H9 (cell line): ENCODE results near the gene DUSP2. TPM values are rescaled to one million over a fixed set of nuclear protein-coding genes. Genes with fewer than 3 reads are reported as not detected.

Experiments
- DNase-seq: peaks from one replicate; pipeline ENCODE4 v3.0.0-alpha.2; 2017
- H2AFZ ChIP-seq: one replicate; pipeline ENCODE4 v1.6.1; 2013; ENCODE audit warnings: mild to moderate bottlenecking, low read length, control low read depth, moderate library complexity
- H2AK5ac ChIP-seq: 2 replicates; pipeline ENCODE4 v1.6.1; 2013; ENCODE audit warnings: low read length, control low read depth, mixed read lengths; ENCODE audit not compliant: insufficient read length
- H2BK120ac ChIP-seq: one replicate; pipeline ENCODE4 v1.6.1; 2013; ENCODE audit warnings: low read depth, mild to moderate bottlenecking, low read length, control low read depth, inconsistent platforms; ENCODE audit not compliant: poor library complexity, severe bottlenecking
- H2BK12ac ChIP-seq: 2 replicates; pipeline ENCODE4 v1.6.1; 2013; ENCODE audit warnings: low read length, control low read depth, mixed read lengths, low read depth; ENCODE audit not compliant: insufficient read length
- H2BK15ac ChIP-seq: 2 replicates; pipeline ENCODE4 v1.6.1; 2013; ENCODE audit warnings: low read depth, low read length, control low read depth
- H2BK20ac ChIP-seq: one replicate; pipeline ENCODE4 v1.6.1; 2013; ENCODE audit warnings: low read depth, mild to moderate bottlenecking, low read length, control low read depth, inconsistent platforms; ENCODE audit not compliant: poor library complexity, severe bottlenecking
- H2BK5ac ChIP-seq: 2 replicates; pipeline ENCODE4 v1.6.1; 2013; ENCODE audit warnings: low read length, control low read depth, mixed read lengths; ENCODE audit not compliant: insufficient read length
- H3K14ac ChIP-seq: 2 replicates; pipeline ENCODE4 v1.6.1; 2013; ENCODE audit warnings: low read length, control low read depth; ENCODE audit not compliant: insufficient read depth
- H3K18ac ChIP-seq: 2 replicates; pipeline ENCODE4 v1.6.1; 2013; ENCODE audit warnings: low read depth, mild to moderate bottlenecking, mixed read lengths, low read length, control low read depth; ENCODE audit not compliant: insufficient read length
- H3K23ac ChIP-seq: 2 replicates; pipeline ENCODE4 v1.6.1; 2013; ENCODE audit warnings: low read length, control low read depth, mixed read lengths, low read depth; ENCODE audit not compliant: insufficient read length
- H3K23me2 ChIP-seq: 2 replicates; pipeline ENCODE4 v1.6.1; 2013; ENCODE audit warnings: low read depth, mild to moderate bottlenecking, mixed read lengths, low read length, control low read depth; ENCODE audit not compliant: insufficient read length, poor library complexity, severe bottlenecking
- H3K27ac ChIP-seq: 2 replicates; pipeline ENCODE4 v1.5.1; 2013; ENCODE audit warnings: low read length, control low read depth, mixed read lengths, low read depth; ENCODE audit not compliant: insufficient read length
- H3K27me3 ChIP-seq: 2 replicates; pipeline ENCODE4 v1.6.1; 2013; ENCODE audit warnings: low read length, control low read depth, inconsistent platforms; ENCODE audit not compliant: insufficient read depth
- H3K4ac ChIP-seq: 2 replicates; pipeline ENCODE4 v1.6.1; 2013; ENCODE audit warnings: low read depth, mild to moderate bottlenecking, control low read depth, inconsistent platforms, low read length, moderate library complexity
- H3K4me1 ChIP-seq: 2 replicates; pipeline ENCODE4 v1.6.1; 2013; ENCODE audit warnings: low read length, control low read depth, inconsistent platforms; ENCODE audit not compliant: insufficient read depth
- H3K4me2 ChIP-seq: 2 replicates; pipeline ENCODE4 v1.6.1; 2013; ENCODE audit warnings: low read length, control low read depth, mixed read lengths; ENCODE audit not compliant: insufficient read length, insufficient read depth
- H3K56ac ChIP-seq: 2 replicates; pipeline ENCODE4 v1.6.1; 2013; ENCODE audit warnings: low read depth, mild to moderate bottlenecking, mixed read lengths, low read length, control low read depth; ENCODE audit not compliant: insufficient read length
- H3K79me1 ChIP-seq: 2 replicates; pipeline ENCODE4 v1.6.1; 2013; ENCODE audit warnings: low read depth, mild to moderate bottlenecking, moderate library complexity, low read length, control low read depth, inconsistent platforms; ENCODE audit not compliant: insufficient read depth, poor library complexity, severe bottlenecking
- H3K79me2 ChIP-seq: 2 replicates; pipeline ENCODE4 v1.6.1; 2013; ENCODE audit warnings: low read length, control low read depth, inconsistent platforms; ENCODE audit not compliant: insufficient read depth
- H3K9ac ChIP-seq: 2 replicates; pipeline ENCODE4 v1.6.1; 2013; ENCODE audit warnings: low read length, control low read depth, mixed read lengths; ENCODE audit not compliant: insufficient read length; ENCODE audit errors: extremely low read depth
- H3K9me3 ChIP-seq: one replicate; pipeline ENCODE4 v1.6.1; 2013; ENCODE audit warnings: low read depth, low read length, inconsistent platforms; ENCODE audit not compliant: control insufficient read depth
- H3T11ph ChIP-seq: one replicate; pipeline ENCODE4 v1.6.1; 2013; ENCODE audit warnings: mild to moderate bottlenecking, low read length, control low read depth, inconsistent platforms
- H4K20me1 ChIP-seq: one replicate; pipeline ENCODE4 v1.6.1; 2013; ENCODE audit not compliant: control insufficient read depth, insufficient read length, insufficient read depth
- H4K5ac ChIP-seq: 2 replicates; pipeline ENCODE4 v1.6.1; 2013; ENCODE audit warnings: low read depth, mild to moderate bottlenecking, mixed read lengths, low read length, control low read depth; ENCODE audit not compliant: insufficient read length
- H4K8ac ChIP-seq: replicated peaks from 2 replicates; pipeline ENCODE4 v1.6.1; 2013; ENCODE audit warnings: low read length, control low read depth, mixed read lengths, low read depth; ENCODE audit not compliant: insufficient read length
- H4K91ac ChIP-seq: 2 replicates; pipeline ENCODE4 v1.6.1; 2013; ENCODE audit warnings: low read depth, mild to moderate bottlenecking, moderate library complexity, mixed read lengths, low read length, control low read depth; ENCODE audit not compliant: insufficient read length
- H3K27ac Mint-ChIP-seq, 3 experiments: 2 replicates in 2 of 3; 3 replicates in 1 of 3; pipeline ENCODE4 v1.8.0; 2020 to 2021; ENCODE audit warnings: mixed read lengths in 3 of 3, mild to moderate bottlenecking in 1 of 3, moderate library complexity in 1 of 3
- H3K27me3 Mint-ChIP-seq: 2 replicates; pipeline ENCODE4 v1.8.0; 2021; ENCODE audit warnings: low read depth, mild to moderate bottlenecking, moderate library complexity, mixed read lengths
- H3K36me3 Mint-ChIP-seq, 3 experiments: 2 replicates in 2 of 3; 3 replicates in 1 of 3; pipeline ENCODE4 v1.8.0; 2020 to 2021; ENCODE audit warnings: low read depth in 3 of 3, mixed read lengths in 3 of 3; ENCODE audit not compliant: insufficient read depth in 1 of 3
- H3K4me1 Mint-ChIP-seq, 2 experiments: 2 replicates each; pipeline ENCODE4 v1.8.0; 2020; ENCODE audit warnings: mixed read lengths in 2 of 2
- H3K4me3 Mint-ChIP-seq, 2 experiments: 2 replicates in 1 of 2; 3 replicates in 1 of 2; pipeline ENCODE4 v1.8.0; 2020 to 2021; ENCODE audit warnings: mild to moderate bottlenecking in 2 of 2, mixed read lengths in 2 of 2, moderate library complexity in 1 of 2
- H3K9me3 Mint-ChIP-seq, 2 experiments: 2 replicates in 1 of 2; 3 replicates in 1 of 2; pipeline ENCODE4 v1.8.0; 2020; ENCODE audit warnings: mild to moderate bottlenecking in 2 of 2, mixed read lengths in 2 of 2, moderate library complexity in 1 of 2
- CTCF ChIP-seq: fragments of 200-600 bp; sonication (generic); conservative IDR thresholded peaks from 3 replicates; pipeline ENCODE4 v1.8.0; 2021; ENCODE audit warnings: antibody characterized with exemption, mild to moderate bottlenecking
- WGBS: extraction: QIAGEN DNeasy Blood & Tissue Kit; methylation state at CpG from one replicate; pipeline ENCODE4 v1.1.7; 2013; ENCODE audit warnings: missing lambda C conversion rate, low lambda C conversion rate, mixed read lengths; ENCODE audit not compliant: insufficient read length; ENCODE audit errors: extremely low coverage; 5-methylcytosine and 5-hydroxymethylcytosine counted together
- total RNA-seq: library from RNA; stranded (reverse); gene quantifications from 2 replicates; pipeline ENCODE4 v1.2.1, GENCODE V29; 2021

DUSP2 gene
- total RNA-seq, 1 experiment from 2014 or later, result 14.9 TPM

- H2BK12ac ChIP-seq, result no peak overlapping the region
- H3K36me3 Mint-ChIP-seq, result peaks cover 0 to 18% (median 0%) of the 10 kb centered on the region in 3 experiments; a peak in 2 of 7 replicates
- no peak overlapping the region for H4K8ac ChIP-seq
- H2AFZ ChIP-seq, result no peak overlapping the region
- no peaks in the 10 kb centered on the region for H3K9me3 ChIP-seq
- no peak overlapping the region for H3K4ac ChIP-seq
- no peak overlapping the region for H3K23ac ChIP-seq
- no peak overlapping the region for H3K14ac ChIP-seq
- H3T11ph ChIP-seq, result no peak overlapping the region
- H3K56ac ChIP-seq, result no peak overlapping the region
- H3K4me2 ChIP-seq, result no peak overlapping the region
- H3K9me3 Mint-ChIP-seq, result no peaks in the 10 kb centered on the region
- H3K79me2 ChIP-seq, result no peaks in the 10 kb centered on the region
- no peak overlapping the region for H4K91ac ChIP-seq
- no peak for DNase-seq
- WGBS, result no CpG with 5 or more reads among the region's 13 CpGs
- H4K5ac ChIP-seq, result no peak overlapping the region
- no peaks in the 10 kb centered on the region for H4K20me1 ChIP-seq
- no peaks in the 10 kb centered on the region for H3K4me1 ChIP-seq
- H3K18ac ChIP-seq, result no peak overlapping the region
- no peak overlapping the region for H2BK20ac ChIP-seq
- no peak overlapping the region for H2BK5ac ChIP-seq
- peaks cover 27% of the 10 kb centered on the region for H3K27me3 Mint-ChIP-seq
- H3K4me3 Mint-ChIP-seq, result no peak overlapping the region
- peak overlapping the region in 1 of 3 experiments; percentile 40; a peak in 1 of 7 replicates for H3K27ac Mint-ChIP-seq
- H3K27ac ChIP-seq, result no peak overlapping the region
- H2BK15ac ChIP-seq, result no peak overlapping the region
- TF ChIP-seq CTCF, result no peak
- H3K27me3 ChIP-seq, result no peaks in the 10 kb centered on the region; the same call in 1 of the 2 replicates
- no peaks in the 10 kb centered on the region for H3K79me1 ChIP-seq
- peaks cover 20 to 27% of the 10 kb centered on the region in 2 experiments for H3K4me1 Mint-ChIP-seq
- H3K23me2 ChIP-seq, result peaks cover 6% of the 10 kb centered on the region
- H2AK5ac ChIP-seq, result no peak overlapping the region
- no peak overlapping the region for H2BK120ac ChIP-seq
- H3K9ac ChIP-seq, result no peak overlapping the region
Measured at GRCh38 chr2:96140941-96141623, 4.2 kb downstream of the DUSP2 start.
